ENCODE measurements around the gene MUC2. TPM values are rescaled to one million over a fixed set of nuclear protein-coding genes. Genes with fewer than 3 reads are reported as not detected.

Gene MUC2
- total and polyA plus RNA-seq, 2 of the 4 experiments (the other 2 are of a cell fraction) = not detected

GRCh38 chr11:1049911-1050580, 24.6 kb upstream of the MUC2 start:
- no peaks in the 10 kb centered on the region for H4K20me1 ChIP-seq (ENCODE audit: insufficient read depth, low read length)
- no peaks in the 10 kb centered on the region for H3K79me1 ChIP-seq (ENCODE audit: low read depth in 1 of 2, low read length in 2 of 2)
- H3K4me3 ChIP-seq (ENCODE audit: insufficient read depth, low read depth, low read length) = no peak overlapping the region
- WGBS, 2 experiments (ENCODE audit: extremely low coverage in 2 of 2, insufficient read length in 1 of 2) = 67% methylated on average over 8 of the region's 18 CpGs; no CpG with 5 or more reads in 1 of the 2 experiments
- H2BK20ac ChIP-seq (ENCODE audit: low read depth, low read length) = no peak overlapping the region
- H2AFZ ChIP-seq (replicated peaks; ENCODE audit: low read length, poor library complexity) = no peak overlapping the region
- no peak overlapping the region for H3K9ac ChIP-seq (ENCODE audit: low read depth, low read length)
- H3K4ac ChIP-seq (ENCODE audit: low read depth, low read length) = no peak overlapping the region
- ATAC-seq (ENCODE audit: low read depth) (no peak), DNase-seq (no peak)
- H4K5ac ChIP-seq (ENCODE audit: low read depth, low read length) = no peak overlapping the region
- intact Hi-C loops (cut with micrococcal nuclease) = loop anchor here (10.0 kb wide), 1 partner anchor 205 kb away; the partner anchor contains the start of genes POLR2L and TSPAN4
- no peak overlapping the region for H3K56ac ChIP-seq (ENCODE audit: extremely low read depth, insufficient read depth, low read length)
- H3K4me2 ChIP-seq (ENCODE audit: low read depth, low read length) = no peak overlapping the region
- TF ChIP-seq RCOR1 (IDR thresholded peaks at IDR 0.05; ENCODE audit: insufficient replicate concordance, low read length) = no peak
- CTCF ChIA-PET = no interaction called here
- H2AK5ac ChIP-seq (ENCODE audit: low read depth, low read length) = no peak overlapping the region
- no TSS peak for BruUV-seq (replicated peaks)
- no peaks in the 10 kb centered on the region; the same call in 1 of the 2 replicates for H3K4me1 ChIP-seq (ENCODE audit: control insufficient read depth, insufficient read depth, low read length)
- no peak overlapping the region for H2AK9ac ChIP-seq (replicated peaks; ENCODE audit: low read depth, low read length, poor library complexity)
- H3K27me3 ChIP-seq (ENCODE audit: control insufficient read depth, insufficient read depth, low read length) = peaks cover 27% of the 10 kb centered on the region
- H3K14ac ChIP-seq (replicated peaks; ENCODE audit: low read depth, low read length) = no peak overlapping the region
- no peak overlapping the region for H4K8ac ChIP-seq (ENCODE audit: low read depth in 2 of 2, low read length in 2 of 2)
- no peaks in the 10 kb centered on the region for H3K36me3 ChIP-seq (ENCODE audit: control insufficient read depth, insufficient read depth, low read length)
- no peaks in the 10 kb centered on the region for H3K9me1 ChIP-seq (ENCODE audit: insufficient read depth, low read length)
- dilution Hi-C loops (cut with HindIII; ENCODE audit: low sequenced_read_pairs, unreplicated experiment) = no loop called here
- in situ Hi-C loops (cut with MboI; ENCODE audit: low sequenced_read_pairs) = no loop called here
- no peak overlapping the region for H3K23ac ChIP-seq (ENCODE audit: low read depth, low read length)
- no peak overlapping the region for H2BK120ac ChIP-seq (ENCODE audit: low read depth, low read length)
- POLR2A ChIA-PET (ENCODE audit: unreplicated experiment) = no interaction called here
- no peak overlapping the region for H2BK5ac ChIP-seq (ENCODE audit: low read depth, low read length, poor library complexity, severe bottlenecking)
- no peaks in the 10 kb centered on the region for H3K9me3 ChIP-seq (ENCODE audit: control insufficient read depth, insufficient read depth, low read length)
- H3K18ac ChIP-seq (ENCODE audit: low read depth, low read length) = no peak overlapping the region
- H2BK15ac ChIP-seq (ENCODE audit: low read depth, low read length) = no peak overlapping the region
- H3K27ac ChIP-seq (ENCODE audit: insufficient read depth, low read length) = no peak overlapping the region
- no peak overlapping the region for H4K91ac ChIP-seq (ENCODE audit: insufficient read depth, low read depth, low read length)

Data from IMR-90 (cell line).